AG09319 (cell line): ENCODE results near the gene TBC1D5.

Experiments
- DNase-seq: peaks from one replicate; pipeline ENCODE4 v3.0.0-alpha.2; 2010; ENCODE audit warnings: low read depth; ENCODE audit errors: extremely low read depth
- TF ChIP-seq, protein P1 (sequence below): IDR thresholded peaks from 2 replicates; pipeline ENCODE4 v1.5.1; 2011; ENCODE audit warnings: low read depth, mild to moderate bottlenecking, inconsistent platforms, low read length, moderate library complexity

TBC1D5 gene

DNA sequence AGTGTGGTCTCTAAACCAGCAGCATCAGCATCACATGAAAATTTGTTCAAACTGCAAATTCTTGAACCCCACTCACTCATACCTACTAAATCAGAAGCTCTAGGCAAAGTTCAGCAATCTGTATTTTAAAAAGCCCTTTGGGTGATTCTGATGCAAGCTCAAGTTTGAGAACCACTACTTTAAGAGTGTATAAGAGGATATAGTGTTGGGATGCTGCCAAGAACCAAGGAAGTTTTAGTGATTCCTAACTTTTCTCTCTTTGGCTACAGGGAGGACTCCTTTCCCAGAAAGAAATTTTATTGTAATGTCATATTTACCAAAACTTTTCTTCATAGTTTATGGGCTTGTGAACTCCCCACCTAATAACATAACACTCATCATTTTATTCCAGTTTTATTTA, 422.2 kb downstream of the TBC1D5 start:
- DNase-seq = no peak
- TF ChIP-seq, protein P1, sequence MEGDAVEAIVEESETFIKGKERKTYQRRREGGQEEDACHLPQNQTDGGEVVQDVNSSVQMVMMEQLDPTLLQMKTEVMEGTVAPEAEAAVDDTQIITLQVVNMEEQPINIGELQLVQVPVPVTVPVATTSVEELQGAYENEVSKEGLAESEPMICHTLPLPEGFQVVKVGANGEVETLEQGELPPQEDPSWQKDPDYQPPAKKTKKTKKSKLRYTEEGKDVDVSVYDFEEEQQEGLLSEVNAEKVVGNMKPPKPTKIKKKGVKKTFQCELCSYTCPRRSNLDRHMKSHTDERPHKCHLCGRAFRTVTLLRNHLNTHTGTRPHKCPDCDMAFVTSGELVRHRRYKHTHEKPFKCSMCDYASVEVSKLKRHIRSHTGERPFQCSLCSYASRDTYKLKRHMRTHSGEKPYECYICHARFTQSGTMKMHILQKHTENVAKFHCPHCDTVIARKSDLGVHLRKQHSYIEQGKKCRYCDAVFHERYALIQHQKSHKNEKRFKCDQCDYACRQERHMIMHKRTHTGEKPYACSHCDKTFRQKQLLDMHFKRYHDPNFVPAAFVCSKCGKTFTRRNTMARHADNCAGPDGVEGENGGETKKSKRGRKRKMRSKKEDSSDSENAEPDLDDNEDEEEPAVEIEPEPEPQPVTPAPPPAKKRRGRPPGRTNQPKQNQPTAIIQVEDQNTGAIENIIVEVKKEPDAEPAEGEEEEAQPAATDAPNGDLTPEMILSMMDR = no peak

DNA sequence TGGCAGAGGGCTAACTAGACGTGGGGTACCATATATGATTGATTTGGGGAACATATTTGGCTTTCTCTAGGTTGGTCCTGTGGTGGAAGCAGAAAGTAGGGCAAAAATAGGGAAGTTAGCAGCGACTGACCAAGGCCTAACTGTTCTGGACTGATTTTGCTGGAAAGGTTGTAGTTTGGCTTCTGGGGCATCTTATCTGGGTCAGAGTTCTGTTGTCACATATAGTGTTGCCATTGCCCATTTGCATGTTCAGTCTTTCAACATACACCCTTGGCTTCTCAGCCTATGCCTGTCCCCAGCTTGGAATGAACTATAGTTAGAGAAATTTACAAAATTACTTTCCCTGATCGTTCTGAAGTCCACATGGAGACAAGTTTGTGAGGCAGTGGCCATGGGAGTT, 426.5 kb downstream of the TBC1D5 start:
- TF ChIP-seq, protein P1 = no peak
- DNase-seq = no peak

DNA sequence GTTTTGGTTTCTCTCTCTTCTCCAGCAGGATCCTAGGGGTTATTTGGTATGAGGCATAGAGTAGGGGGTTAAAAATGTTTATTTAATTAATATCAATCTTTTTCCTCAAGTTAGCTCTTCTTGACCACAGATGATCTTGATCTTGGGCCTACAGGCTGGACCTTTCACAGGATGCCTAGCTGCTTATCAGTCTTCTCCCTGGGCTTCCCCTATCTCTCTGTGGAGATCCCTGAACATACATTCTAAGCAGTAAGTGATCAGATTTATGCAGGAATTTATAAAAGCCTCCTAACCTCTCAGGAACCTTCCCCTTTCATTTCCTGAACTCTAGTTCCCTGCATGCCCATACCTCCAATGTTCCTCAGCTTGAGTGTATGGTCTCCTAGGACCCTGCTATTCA, 428.3 kb downstream of the TBC1D5 start:
- TF ChIP-seq, protein P1 = no peak
- DNase-seq = no peak

DNA sequence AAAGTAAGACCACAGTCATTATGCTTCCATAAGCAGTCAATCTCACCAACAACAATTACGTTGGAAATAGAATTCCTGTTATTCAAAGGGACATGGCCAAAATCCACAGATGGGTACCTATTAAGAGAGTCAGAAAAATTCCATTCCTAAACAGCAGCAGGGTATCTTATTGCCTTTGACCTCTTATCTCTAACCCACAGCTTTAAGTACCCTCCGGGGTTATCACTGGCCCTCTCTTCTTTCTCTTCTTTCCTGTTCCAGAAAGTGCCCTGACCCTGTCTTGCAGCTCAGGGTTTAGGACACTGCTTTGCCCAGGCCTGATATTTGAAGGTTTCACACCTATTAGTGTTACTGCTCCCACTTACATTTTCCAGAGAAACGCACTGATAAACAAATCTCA, 428.7 kb downstream of the TBC1D5 start:
- TF ChIP-seq, protein P1 = no peak
- DNase-seq = no peak

DNA sequence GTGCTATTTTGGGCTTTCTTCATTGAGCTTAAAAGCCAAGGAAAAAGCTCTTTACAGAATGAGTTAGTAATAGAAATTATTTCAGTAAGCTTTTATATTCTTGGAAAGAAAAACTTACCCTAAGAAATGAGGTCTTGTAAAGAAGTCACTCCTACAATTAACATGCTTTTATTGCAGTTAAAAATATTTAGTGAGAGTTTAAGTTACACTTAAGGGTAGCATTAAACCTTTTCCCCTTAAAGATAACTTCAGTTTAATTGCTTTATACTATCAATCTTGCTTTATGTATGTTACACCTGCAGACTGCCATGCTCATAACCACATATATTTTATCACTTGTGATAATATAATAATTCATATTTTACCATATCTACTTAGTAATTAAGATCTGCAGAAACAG, 431.4 kb downstream of the TBC1D5 start:
- DNase-seq = no peak
- TF ChIP-seq, protein P1 = no peak

DNA sequence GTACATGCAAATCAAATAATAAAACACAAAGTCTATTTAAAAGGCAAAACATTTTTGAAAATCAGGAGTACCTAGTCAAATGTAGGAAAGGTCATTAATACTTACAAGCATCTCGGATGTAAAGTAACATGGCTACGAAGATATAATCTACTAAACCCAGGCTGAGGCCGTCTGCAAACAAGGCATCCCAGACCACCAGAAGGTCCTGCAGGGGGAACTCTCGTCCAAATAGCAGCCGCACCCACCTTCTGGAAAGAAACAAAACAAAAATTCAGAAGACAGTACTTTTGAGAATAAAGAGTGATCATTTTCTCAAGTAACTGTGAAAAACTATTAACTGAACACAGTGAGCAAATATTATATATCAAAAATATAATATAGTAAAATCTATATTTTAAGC, 434.5 kb downstream of the TBC1D5 start:
- TF ChIP-seq, protein P1 = no peak
- no peak for DNase-seq

DNA sequence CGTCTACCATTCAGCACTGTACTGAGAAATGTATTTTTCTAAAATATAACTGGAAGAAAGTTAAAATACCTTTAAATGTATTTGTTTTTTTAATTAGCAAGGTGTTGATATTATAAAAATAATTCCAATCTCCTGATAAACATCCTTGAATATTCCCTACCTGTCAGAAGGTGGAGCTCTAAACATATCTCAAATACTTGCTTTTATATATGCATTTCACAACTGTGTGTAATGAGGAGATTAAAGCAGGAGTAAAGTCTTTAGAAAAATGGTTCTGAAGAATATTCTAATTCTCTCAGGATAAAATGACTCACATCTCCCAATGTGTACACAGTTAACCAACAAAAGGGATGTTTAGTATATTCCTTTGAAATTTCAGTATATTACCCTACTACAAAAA, 434.9 kb downstream of the TBC1D5 start:
- TF ChIP-seq, protein P1 = no peak
- no peak for DNase-seq
